Measurements from ENCODE around the gene CFAP69. TPM values are rescaled to one million over a fixed set of nuclear protein-coding genes. Genes with fewer than 3 reads are reported as not detected.

Gene CFAP69
- total and polyA plus RNA-seq, 2 of the 8 experiments (the other 6 are each of a cell fraction or from before 2014, with no cell fraction given), result 1.00 to 3.8 TPM

GRCh38 chr7:90290244-90291113 is 45.5 kb downstream of the CFAP69 start (continued):
- TF ChIP-seq CHD7 (IDR thresholded peaks at IDR 0.05; ENCODE audit: insufficient replicate concordance, low read length) (no peak), SAP30 (IDR thresholded peaks at IDR 0.05; ENCODE audit: insufficient read depth, insufficient replicate concordance, low read length) (no peak), RXRA (IDR thresholded peaks at IDR 0.05; ENCODE audit: insufficient read depth, low read depth, low read length) (no peak), MAX (IDR thresholded peaks at IDR 0.05) (no peak), TAF1 (IDR thresholded peaks at IDR 0.05; ENCODE audit: low read depth, low read length) (no peak), SIRT6 (IDR thresholded peaks at IDR 0.05; ENCODE audit: low read length) (no peak), TAF7 (optimal IDR thresholded peaks at IDR 0.05; ENCODE audit: borderline replicate concordance, low read depth, low read length) (no peak), CREB1 (IDR thresholded peaks at IDR 0.05) (no peak), BACH1 (IDR thresholded peaks at IDR 0.05; ENCODE audit: low read length) (no peak), TEAD4 (IDR thresholded peaks at IDR 0.05; ENCODE audit: low read depth, low read length) (no peak), YY1 (IDR thresholded peaks at IDR 0.05; ENCODE audit: low read depth, low read length) (no peak)
